ENCODE results near the gene DDIT4. TPM values are rescaled to one million over a fixed set of nuclear protein-coding genes. Genes with fewer than 3 reads are reported as not detected.

The DDIT4 gene
- total and polyA plus RNA-seq, 9 of the 15 experiments (the other 6 are each of a cell fraction or from before 2014, with no cell fraction given): 8.2 to 675 (median 159) TPM

DNA sequence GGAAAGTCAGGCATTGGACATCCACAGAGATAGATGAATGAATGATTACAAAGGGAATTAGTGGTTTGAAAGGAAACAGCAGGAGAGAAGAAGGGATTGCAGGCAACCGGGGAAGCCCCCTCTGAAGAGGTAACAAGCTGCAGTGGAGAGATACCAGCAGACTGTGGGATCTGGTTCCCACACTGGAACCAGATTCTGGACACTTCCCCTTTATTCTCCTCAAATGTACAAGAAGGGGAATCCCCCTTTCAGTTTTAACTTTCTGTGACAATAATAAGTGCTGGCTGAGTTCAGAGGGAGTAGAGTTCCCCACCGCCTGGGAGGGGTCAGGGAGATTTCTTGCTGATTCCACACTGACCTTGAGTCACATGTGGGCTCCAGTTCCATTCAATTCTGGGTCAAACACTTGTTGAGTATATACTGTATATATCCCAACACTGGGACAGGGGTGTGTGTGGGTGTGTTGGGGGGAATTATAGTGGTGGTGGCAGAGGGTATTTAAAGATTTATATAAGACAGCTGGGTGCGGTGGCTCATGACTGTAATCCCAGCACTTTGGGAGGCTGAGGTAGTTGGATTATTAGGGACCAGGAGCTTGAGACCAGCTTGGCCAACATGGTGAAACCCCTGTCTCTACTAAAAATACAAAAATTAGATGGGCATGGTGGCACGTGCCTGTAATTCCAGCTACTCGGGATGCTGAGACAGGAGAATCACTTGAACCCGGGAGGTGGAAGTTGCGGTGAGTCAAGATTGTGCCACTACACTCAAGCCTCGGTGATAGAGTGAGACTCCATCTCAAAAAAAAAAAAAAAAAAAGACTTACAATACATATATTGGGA is 16.5 kb upstream of the DDIT4 start (continued):
- TF ChIP-seq, protein P1, sequence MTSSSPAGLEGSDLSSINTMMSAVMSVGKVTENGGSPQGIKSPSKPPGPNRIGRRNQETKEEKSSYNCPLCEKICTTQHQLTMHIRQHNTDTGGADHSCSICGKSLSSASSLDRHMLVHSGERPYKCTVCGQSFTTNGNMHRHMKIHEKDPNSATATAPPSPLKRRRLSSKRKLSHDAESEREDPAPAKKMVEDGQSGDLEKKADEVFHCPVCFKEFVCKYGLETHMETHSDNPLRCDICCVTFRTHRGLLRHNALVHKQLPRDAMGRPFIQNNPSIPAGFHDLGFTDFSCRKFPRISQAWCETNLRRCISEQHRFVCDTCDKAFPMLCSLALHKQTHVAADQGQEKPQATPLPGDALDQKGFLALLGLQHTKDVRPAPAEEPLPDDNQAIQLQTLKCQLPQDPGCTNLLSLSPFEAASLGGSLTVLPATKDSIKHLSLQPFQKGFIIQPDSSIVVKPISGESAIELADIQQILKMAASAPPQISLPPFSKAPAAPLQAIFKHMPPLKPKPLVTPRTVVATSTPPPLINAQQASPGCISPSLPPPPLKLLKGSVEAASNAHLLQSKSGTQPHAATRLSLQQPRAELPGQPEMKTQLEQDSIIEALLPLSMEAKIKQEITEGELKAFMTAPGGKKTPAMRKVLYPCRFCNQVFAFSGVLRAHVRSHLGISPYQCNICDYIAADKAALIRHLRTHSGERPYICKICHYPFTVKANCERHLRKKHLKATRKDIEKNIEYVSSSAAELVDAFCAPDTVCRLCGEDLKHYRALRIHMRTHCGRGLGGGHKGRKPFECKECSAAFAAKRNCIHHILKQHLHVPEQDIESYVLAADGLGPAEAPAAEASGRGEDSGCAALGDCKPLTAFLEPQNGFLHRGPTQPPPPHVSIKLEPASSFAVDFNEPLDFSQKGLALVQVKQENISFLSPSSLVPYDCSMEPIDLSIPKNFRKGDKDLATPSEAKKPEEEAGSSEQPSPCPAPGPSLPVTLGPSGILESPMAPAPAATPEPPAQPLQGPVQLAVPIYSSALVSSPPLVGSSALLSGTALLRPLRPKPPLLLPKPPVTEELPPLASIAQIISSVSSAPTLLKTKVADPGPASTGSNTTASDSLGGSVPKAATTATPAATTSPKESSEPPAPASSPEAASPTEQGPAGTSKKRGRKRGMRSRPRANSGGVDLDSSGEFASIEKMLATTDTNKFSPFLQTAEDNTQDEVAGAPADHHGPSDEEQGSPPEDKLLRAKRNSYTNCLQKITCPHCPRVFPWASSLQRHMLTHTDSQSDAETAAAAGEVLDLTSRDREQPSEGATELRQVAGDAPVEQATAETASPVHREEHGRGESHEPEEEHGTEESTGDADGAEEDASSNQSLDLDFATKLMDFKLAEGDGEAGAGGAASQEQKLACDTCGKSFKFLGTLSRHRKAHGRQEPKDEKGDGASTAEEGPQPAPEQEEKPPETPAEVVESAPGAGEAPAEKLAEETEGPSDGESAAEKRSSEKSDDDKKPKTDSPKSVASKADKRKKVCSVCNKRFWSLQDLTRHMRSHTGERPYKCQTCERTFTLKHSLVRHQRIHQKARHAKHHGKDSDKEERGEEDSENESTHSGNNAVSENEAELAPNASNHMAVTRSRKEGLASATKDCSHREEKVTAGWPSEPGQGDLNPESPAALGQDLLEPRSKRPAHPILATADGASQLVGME (CRISPR knock-in tag; IDR thresholded peaks at IDR 0.05): no peak
- TF ChIP-seq ZNF644 (tag; IDR thresholded peaks at IDR 0.05; ENCODE audit: low read depth) (0 out of 2 replicates have a peak, but pooled peaks have one; percentile 44), PHF8 (IDR thresholded peaks at IDR 0.05; ENCODE audit: borderline replicate concordance, low read length) (no peak), MBD2 (IDR thresholded peaks at IDR 0.05; ENCODE audit: borderline replicate concordance, low read depth) (0 out of 2 replicates have a peak, but pooled peaks have one; percentile 34), PRDM10 (IDR thresholded peaks at IDR 0.05; ENCODE audit: partially characterized antibody) (no peak), YY1 (IDR thresholded peaks at IDR 0.05; ENCODE audit: borderline replicate concordance in 1 of 3, control insufficient read depth in 1 of 3, extremely low read depth in 1 of 3, insufficient read depth in 3 of 3, insufficient read length in 1 of 3, insufficient replicate concordance in 2 of 3, low read depth in 1 of 3, low read length in 2 of 3) (no peak), HNRNPH1 (optimal IDR thresholded peaks at IDR 0.05; ENCODE audit: low read depth, low read length) (no peak), NCOR1 (IDR thresholded peaks at IDR 0.05) (peak; percentile 78), TGIF2 (CRISPR knock-in tag; IDR thresholded peaks at IDR 0.05) (no peak), ZNF165 (CRISPR knock-in tag; IDR thresholded peaks at IDR 0.05; ENCODE audit: borderline replicate concordance) (no peak), GTF2E2 (tag; IDR thresholded peaks at IDR 0.05) (no peak), ZNF445 (CRISPR knock-in tag; IDR thresholded peaks at IDR 0.05; ENCODE audit: low read depth) (no peak), ZZZ3 (IDR thresholded peaks at IDR 0.05) (no peak), NCOA1 (IDR thresholded peaks at IDR 0.05; ENCODE audit: low read depth) (0 out of 2 replicates have a peak, but pooled peaks have one; percentile 61)
